ENCODE data around the gene IRX4.

Gene IRX4

DNA sequence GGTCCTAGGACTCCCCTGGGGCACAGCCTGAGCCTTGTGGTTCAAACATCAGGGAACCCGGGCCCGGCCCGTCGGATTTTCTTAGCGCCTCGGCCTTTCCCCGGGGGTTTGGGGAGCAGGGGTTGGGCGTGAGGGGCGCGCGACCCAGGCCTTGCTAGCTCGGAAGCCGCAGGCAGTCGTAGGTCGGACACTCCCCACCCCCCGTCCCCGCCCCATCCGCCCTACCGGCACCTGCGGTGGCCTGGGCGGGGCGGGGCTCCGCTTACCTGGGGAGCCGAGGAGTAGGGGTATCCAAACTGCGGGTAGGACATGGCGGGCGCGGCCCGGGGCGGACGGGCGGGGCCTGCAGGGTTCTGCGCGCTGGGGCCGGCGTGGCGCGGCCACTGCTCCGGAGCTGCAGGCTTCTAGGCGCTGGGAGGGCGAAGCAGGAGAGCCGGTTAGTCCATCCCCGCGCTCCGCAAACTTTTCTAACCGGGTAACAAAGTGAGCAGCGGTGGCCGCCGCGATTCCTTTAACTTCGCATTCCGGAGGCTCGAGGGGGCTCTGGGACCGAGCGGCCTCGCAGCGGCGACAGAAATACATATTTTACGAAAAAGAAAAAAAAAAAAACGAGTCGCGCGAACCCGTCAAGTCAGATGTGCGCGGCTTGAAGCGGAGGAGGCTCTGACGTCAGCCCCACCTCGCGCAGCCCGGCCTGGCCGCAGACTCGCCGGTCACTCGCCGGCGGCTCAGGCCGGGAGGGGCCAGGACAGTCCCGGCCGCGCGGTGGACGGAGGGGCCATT, at the start of gene IRX4:
Gene IRX4 (minus strand): TSS at position 589 of the 783 bp plus-strand sequence. CDS start 278 bp downstream, at position 311.
- DNase-seq (ENCODE audit: low read depth) = no peak
- TF ChIP-seq, protein P1, sequence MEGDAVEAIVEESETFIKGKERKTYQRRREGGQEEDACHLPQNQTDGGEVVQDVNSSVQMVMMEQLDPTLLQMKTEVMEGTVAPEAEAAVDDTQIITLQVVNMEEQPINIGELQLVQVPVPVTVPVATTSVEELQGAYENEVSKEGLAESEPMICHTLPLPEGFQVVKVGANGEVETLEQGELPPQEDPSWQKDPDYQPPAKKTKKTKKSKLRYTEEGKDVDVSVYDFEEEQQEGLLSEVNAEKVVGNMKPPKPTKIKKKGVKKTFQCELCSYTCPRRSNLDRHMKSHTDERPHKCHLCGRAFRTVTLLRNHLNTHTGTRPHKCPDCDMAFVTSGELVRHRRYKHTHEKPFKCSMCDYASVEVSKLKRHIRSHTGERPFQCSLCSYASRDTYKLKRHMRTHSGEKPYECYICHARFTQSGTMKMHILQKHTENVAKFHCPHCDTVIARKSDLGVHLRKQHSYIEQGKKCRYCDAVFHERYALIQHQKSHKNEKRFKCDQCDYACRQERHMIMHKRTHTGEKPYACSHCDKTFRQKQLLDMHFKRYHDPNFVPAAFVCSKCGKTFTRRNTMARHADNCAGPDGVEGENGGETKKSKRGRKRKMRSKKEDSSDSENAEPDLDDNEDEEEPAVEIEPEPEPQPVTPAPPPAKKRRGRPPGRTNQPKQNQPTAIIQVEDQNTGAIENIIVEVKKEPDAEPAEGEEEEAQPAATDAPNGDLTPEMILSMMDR (IDR thresholded peaks at IDR 0.05; ENCODE audit: insufficient read depth, low read depth, low read length, missing control alignments) = no peak
- H3K4me3 ChIP-seq (ENCODE audit: low read depth, low read length) = no peak within 1 kb of the TSS

DNA sequence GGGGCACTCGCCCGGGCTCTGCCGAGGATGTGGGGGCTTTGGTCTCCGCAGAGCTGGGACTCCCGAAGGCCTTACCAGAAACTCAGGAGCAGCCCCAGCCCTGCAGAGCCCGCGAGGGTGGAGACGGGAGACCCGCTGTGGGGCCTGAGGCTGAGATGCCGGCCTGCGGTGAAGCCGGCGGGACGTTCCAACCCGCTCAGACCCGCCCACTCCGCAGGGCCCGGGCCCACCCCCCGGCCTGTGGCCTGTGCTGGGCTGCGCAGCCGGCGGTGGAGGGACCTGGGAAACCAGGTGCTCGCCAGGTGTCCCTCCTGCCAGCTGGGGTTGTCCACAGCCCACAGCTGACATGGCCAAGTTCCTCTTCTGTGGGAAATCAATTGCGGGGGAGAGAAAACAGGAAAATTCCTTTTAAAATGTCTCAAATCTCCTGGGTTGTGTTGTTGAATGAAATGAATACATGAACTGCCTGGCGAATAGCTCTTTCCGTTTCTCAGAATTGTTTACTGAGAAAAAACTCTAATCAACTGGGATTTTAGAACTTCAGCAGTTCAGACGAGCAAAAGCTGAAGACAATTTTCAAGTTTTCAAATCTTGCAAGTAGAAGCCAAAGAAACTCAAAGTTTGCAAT, 49.0 kb upstream of the IRX4 start:
- DNase-seq (ENCODE audit: low read depth) = no peak
- TF ChIP-seq, protein P1 (IDR thresholded peaks at IDR 0.05; ENCODE audit: insufficient read depth, low read depth, low read length, missing control alignments) = no peak
- H3K4me3 ChIP-seq (ENCODE audit: low read depth, low read length) = no peak overlapping the region

DNA sequence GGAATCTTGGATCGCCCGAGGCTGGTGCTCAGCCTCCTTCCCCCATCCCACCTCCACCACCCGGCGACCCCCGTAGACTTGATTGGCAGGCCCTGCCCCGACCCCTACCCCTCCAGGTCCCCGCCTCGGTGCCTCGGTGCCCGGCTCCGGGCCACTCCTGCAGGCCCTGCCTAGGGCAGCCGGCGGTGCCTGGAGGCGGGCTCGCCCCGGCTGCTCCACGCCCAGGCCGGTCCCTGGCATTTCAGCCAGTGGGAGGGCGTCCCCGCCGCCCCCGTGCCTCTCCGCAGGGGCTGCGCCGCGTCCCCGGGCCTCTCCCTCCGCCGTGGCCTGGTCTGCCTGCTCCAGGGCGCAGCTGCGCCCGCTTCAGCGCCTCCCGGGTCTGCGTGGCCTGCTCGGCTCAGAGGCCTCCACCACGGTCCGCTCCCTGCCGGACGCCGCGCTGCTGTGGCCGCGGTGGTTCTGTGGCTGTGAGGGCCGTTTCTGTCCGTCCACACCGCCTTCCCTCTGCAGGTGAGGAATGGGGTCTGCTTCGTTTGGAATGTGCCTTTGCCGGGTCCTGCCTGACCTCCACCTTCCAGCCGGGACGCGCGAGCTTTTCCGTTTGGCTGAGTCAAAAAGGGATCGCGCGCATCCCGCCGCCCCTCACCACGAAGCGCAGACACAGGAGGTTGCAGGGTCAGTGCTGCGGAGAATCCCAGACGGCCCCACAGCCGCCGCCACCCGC, 48.3 kb upstream of the IRX4 start:
- TF ChIP-seq, protein P1 (IDR thresholded peaks at IDR 0.05; ENCODE audit: insufficient read depth, low read depth, low read length, missing control alignments) = no peak
- DNase-seq (ENCODE audit: low read depth) = no peak
- no peak overlapping the region for H3K4me3 ChIP-seq (ENCODE audit: low read depth, low read length)

DNA sequence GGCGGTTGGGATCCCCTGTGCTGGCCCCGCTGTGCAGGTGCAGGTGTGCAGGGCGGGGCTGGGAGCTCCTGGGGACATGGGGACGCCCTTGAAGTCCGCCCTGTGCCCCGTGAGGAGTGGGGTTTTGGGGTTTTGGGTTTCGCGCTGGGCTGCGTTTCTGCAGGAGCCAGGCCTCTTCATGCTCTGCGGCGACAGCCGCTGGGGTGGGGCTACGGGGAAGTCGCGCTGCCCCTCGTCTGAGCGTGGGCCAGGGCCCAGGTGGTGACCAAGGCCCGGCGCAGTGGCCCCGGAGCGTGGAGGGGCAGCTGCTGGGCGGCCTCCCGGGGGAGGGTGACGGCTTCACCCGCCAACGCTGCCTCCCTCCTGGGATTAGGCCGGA, 47.8 kb upstream of the IRX4 start:
- H3K4me3 ChIP-seq (ENCODE audit: low read depth, low read length) = no peak overlapping the region
- TF ChIP-seq, protein P1 (IDR thresholded peaks at IDR 0.05; ENCODE audit: insufficient read depth, low read depth, low read length, missing control alignments) = no peak
- DNase-seq (ENCODE audit: low read depth) = no peak

DNA sequence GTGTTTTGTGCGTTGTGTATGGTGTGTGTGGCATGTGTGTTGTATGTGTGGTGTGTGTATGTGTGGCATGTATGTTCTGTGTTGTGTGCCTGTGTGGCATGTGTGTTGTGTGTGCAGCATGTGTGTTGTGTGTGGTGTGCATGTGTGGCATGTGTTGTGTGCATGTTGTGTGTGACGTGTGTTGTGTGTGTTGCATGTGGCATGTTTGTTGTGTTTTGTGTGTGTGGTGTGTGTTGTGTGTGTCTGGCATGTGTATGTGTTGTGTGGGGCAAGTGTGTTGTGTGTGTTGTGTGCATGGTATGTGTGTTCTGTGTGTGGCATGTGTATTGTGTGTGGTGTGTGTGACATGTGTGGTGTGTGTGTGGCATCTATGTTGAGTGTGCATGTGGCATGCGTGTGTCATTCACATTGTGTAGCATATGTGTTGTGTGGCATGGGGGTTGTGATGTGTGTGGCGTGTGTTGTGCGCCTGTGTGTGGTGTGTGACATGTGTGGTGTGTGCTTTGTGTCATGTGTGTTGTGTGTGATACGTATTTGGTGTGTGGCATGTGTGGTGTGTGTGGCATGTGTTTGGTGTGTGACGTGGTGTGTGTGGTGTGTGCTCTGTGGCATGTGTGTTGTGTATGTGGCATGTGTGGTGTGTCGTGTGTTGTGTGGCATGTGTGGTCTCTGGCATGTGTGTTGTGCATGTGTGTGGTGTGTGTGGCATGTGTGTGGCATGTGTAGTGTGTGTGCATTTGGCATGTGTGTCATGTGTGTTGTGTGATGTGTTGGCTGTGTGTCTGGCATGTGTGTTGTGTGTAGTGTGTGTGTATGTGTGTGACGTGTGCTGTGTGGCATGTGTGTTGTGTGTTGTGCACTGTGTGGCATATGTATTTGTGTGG, 46.6 kb upstream of the IRX4 start:
- TF ChIP-seq, protein P1 (IDR thresholded peaks at IDR 0.05; ENCODE audit: insufficient read depth, low read depth, low read length, missing control alignments) = no peak
- no peak for DNase-seq (ENCODE audit: low read depth)
- no peak overlapping the region for H3K4me3 ChIP-seq (ENCODE audit: low read depth, low read length)
